Stimulated activated CD4-positive, alpha-beta T cell treated with anti-CD3 and anti-CD28 coated beads, Interleukin-12 subunit alpha, Interleukin-12 subunit beta, amount 100 ng/mL, for 48 hours (primary cell): ENCODE results near the gene RYR1.
A peak's percentile ranks its signal among the peaks of the same experiment; 100 is the strongest.
"Not testable (repeated sequence)": the region's sequence is repeated elsewhere in the genome, so short reads cannot be mapped to it uniquely, and the experiment has no call there.

Experiments
- DNase-seq, 3 donors: peaks; one replicate each; pipeline ENCODE4 v3.0.0-alpha.2; 2020; ENCODE audit warnings: low read depth in 2 of 3, low spot score in 1 of 3

Gene RYR1

GRCh38 chr19:38488096-38488495 is 54.6 kb downstream of the RYR1 start:
- no peak for DNase-seq

- DNase-seq, result no peak
Measured at GRCh38 chr19:38488776-38489481, 55.4 kb downstream of the RYR1 start.

GRCh38 chr19:38490861-38491260 is 57.4 kb downstream of the RYR1 start:
- DNase-seq, result no peak

GRCh38 chr19:38492181-38492813 is 58.8 kb downstream of the RYR1 start:
- no peak for DNase-seq

- DNase-seq, result no peak
Measured at GRCh38 chr19:38494379-38494778, 60.9 kb downstream of the RYR1 start.

GRCh38 chr19:38495375-38495774 is 61.9 kb downstream of the RYR1 start:
- not testable (repeated sequence) for DNase-seq

GRCh38 chr19:38496116-38496515 is 62.6 kb downstream of the RYR1 start:
- DNase-seq, result no peak

- no peak for DNase-seq
Measured at GRCh38 chr19:38496603-38497487, 63.4 kb downstream of the RYR1 start.

GRCh38 chr19:38497907-38498306 is 64.4 kb downstream of the RYR1 start:
- DNase-seq, result no peak

- no peak for DNase-seq
Measured at GRCh38 chr19:38499532-38499931, 66.0 kb downstream of the RYR1 start.

- no peak for DNase-seq
Measured at GRCh38 chr19:38500450-38500849, 67.0 kb downstream of the RYR1 start.

GRCh38 chr19:38502410-38503076 is 69.1 kb downstream of the RYR1 start:
- no peak for DNase-seq

GRCh38 chr19:38503077-38503410 is 69.6 kb downstream of the RYR1 start:
- DNase-seq, result no peak

- DNase-seq, result no peak
Measured at GRCh38 chr19:38505958-38506357, 72.5 kb downstream of the RYR1 start.

GRCh38 chr19:38506375-38506722 is 72.9 kb downstream of the RYR1 start:
- DNase-seq, result no peak

- DNase-seq, result peak; percentile 64 to 96 (median 84)
Measured at GRCh38 chr19:38506723-38507550, 73.4 kb downstream of the RYR1 start.

GRCh38 chr19:38507551-38508127 is 74.1 kb downstream of the RYR1 start:
- no peak for DNase-seq

- no peak for DNase-seq
Measured at GRCh38 chr19:38508507-38508906, 75.0 kb downstream of the RYR1 start.

GRCh38 chr19:38509027-38509426 is 75.5 kb downstream of the RYR1 start:
- no peak for DNase-seq

GRCh38 chr19:38511074-38511708 is 77.7 kb downstream of the RYR1 start:
- DNase-seq, result no peak
